ENCODE measurements around the gene TXNDC8.

Gene TXNDC8

GRCh38 chr9:110276781-110277180 is 60.9 kb downstream of the TXNDC8 start:
- DNase-seq, result no peak

- no peak for DNase-seq
These were observed 67.3 kb downstream of the TXNDC8 start for GRCh38 chr9:110270211-110270995.

- DNase-seq, result no peak
These were observed 70.9 kb downstream of the TXNDC8 start for GRCh38 chr9:110266795-110267194.

GRCh38 chr9:110261632-110262031 is 76.0 kb downstream of the TXNDC8 start:
- no peak for DNase-seq

- DNase-seq, result no peak
These were observed 76.8 kb downstream of the TXNDC8 start for GRCh38 chr9:110260911-110261310.

GRCh38 chr9:110259566-110259965 is 78.1 kb downstream of the TXNDC8 start:
- DNase-seq, result no peak

GRCh38 chr9:110258690-110259091 is 79.0 kb downstream of the TXNDC8 start:
- DNase-seq, result no peak

- no peak for DNase-seq
These were observed 79.7 kb downstream of the TXNDC8 start for GRCh38 chr9:110257956-110258355.

- no peak for DNase-seq
These were observed 80.4 kb downstream of the TXNDC8 start for GRCh38 chr9:110257097-110257841.

GRCh38 chr9:110256380-110257096 is 81.1 kb downstream of the TXNDC8 start, which contains the start of gene TXN:
Gene TXN (minus strand): TSS chr9:110256507. CDS start chr9:110256435, 72 bp downstream.
- peak; percentile 83 for DNase-seq

GRCh38 chr9:110255463-110256379 is 81.9 kb downstream of the TXNDC8 start:
- peak; percentile 29 for DNase-seq

GRCh38 chr9:110255034-110255462 is 82.6 kb downstream of the TXNDC8 start:
- DNase-seq, result no peak

- no peak for DNase-seq
These were observed 83.2 kb downstream of the TXNDC8 start for GRCh38 chr9:110254500-110254899.

Measured in amniotic stem cell (primary cell).